RWPE1 (cell line): ENCODE data around the gene SLIT1.

ENCODE experiments used
- CTCF ChIA-PET: fragments of 350-600 bp; sonication (Branson Sonifier 250); formaldehyde crosslinking; extraction: SDS; loops from one replicate; lab custom pipeline; 2021; lab: Yijun Ruan, JAX
- POLR2A ChIA-PET: fragments of 400-600 bp; formaldehyde crosslinking; extraction: SDS; loops from one replicate; lab custom pipeline; 2020; ENCODE audit warnings: antibody characterized with exemption; ENCODE audit not compliant: low non-redundant PET; lab: Yijun Ruan, JAX
- DNase-seq: peaks from one replicate; pipeline ENCODE4 v3.0.0; 2012; ENCODE audit warnings: low spot score
- H3K27ac ChIP-seq: fragments of 450-650 bp; 2 replicates; pipeline ENCODE4 v1.5.1; 2017
- CTCF ChIP-seq: fragments of 450-650 bp; conservative IDR thresholded peaks from 2 replicates; pipeline ENCODE4 v1.5.1; 2017; ENCODE audit warnings: low read depth, mild to moderate bottlenecking

SLIT1 gene

GRCh38 chr10:97138174-97138573 lies 47.6 kb downstream of the SLIT1 start:
- POLR2A ChIA-PET = interaction anchor here (0.5 kb wide), 1 partner anchor 9 kb away, joined by 3 read pairs; no protein-coding TSS in a partner anchor
- no peak for TF ChIP-seq CTCF
- peak; percentile 22 for DNase-seq
- H3K27ac ChIP-seq = no peak overlapping the region
- CTCF ChIA-PET = interaction anchor here (0.6 to 0.9 kb wide), 5 partner anchors 39 to 74 kb away, joined by 3 to 5 read pairs (median 3); no protein-coding TSS in a partner anchor

- DNase-seq = no peak
- ChIA-PET CTCF (interaction anchor here (0.6 to 0.9 kb wide), 4 partner anchors 12 to 805 kb away, joined by 3 to 5 read pairs (median 3); no protein-coding TSS in a partner anchor), POLR2A (no interaction called here)
- H3K27ac ChIP-seq = no peak overlapping the region
- no peak for TF ChIP-seq CTCF
Measured at GRCh38 chr10:97136756-97137155, 49.0 kb downstream of the SLIT1 start.

GRCh38 chr10:97135464-97135863 lies 50.3 kb downstream of the SLIT1 start:
- DNase-seq = no peak
- ChIA-PET POLR2A (no interaction called here), CTCF (interaction anchor here (0.7 to 1.4 kb wide), 2 partner anchors 62 to 76 kb away, joined by 3 to 4 read pairs; no protein-coding TSS in a partner anchor)
- H3K27ac ChIP-seq = no peak overlapping the region
- no peak for TF ChIP-seq CTCF

- POLR2A ChIA-PET = no interaction called here
- H3K27ac ChIP-seq = no peak overlapping the region
- CTCF ChIA-PET = interaction anchor here (0.6 to 1.4 kb wide), 3 partner anchors 62 to 111 kb away, joined by 3 to 4 read pairs (median 3); no protein-coding TSS in a partner anchor
- no peak for DNase-seq
- no peak for TF ChIP-seq CTCF
Measured at GRCh38 chr10:97134983-97135382, 50.8 kb downstream of the SLIT1 start.

- H3K27ac ChIP-seq = no peak overlapping the region
- ChIA-PET CTCF (interaction anchor here (0.6 to 1.4 kb wide), 2 partner anchors 61 to 110 kb away, joined by 3 to 4 read pairs; no protein-coding TSS in a partner anchor), POLR2A (no interaction called here)
- no peak for TF ChIP-seq CTCF
- no peak for DNase-seq
Measured at GRCh38 chr10:97134110-97134509, 51.6 kb downstream of the SLIT1 start.

- POLR2A ChIA-PET = no interaction called here
- CTCF ChIA-PET = interaction anchor here (0.6 to 0.7 kb wide), 3 partner anchors 15 to 1315 kb away, joined by 3 read pairs; no protein-coding TSS in a partner anchor
- no peak for TF ChIP-seq CTCF
- H3K27ac ChIP-seq = no peak overlapping the region
- DNase-seq = no peak
Measured at GRCh38 chr10:97132273-97132672, 53.5 kb downstream of the SLIT1 start.
